Superior temporal gyrus (tissue), 1 donor: ENCODE results near the gene RPL22.

Experiments used
- DNase-seq: peaks from one replicate; pipeline ENCODE4 v3.0.0-alpha.2; 2016; ENCODE audit errors: extremely low spot score

Gene RPL22

GRCh38 chr1:6205849-6206519 lies 6.6 kb upstream of the RPL22 start, which contains the start of gene RNF207:
Gene RNF207 (plus strand): TSS chr1:6206119. CDS start chr1:6206536, 417 bp downstream.
- DNase-seq, result no peak

- no peak for DNase-seq
Observed at GRCh38 chr1:6202256-6202655, 2.9 kb upstream of the RPL22 start.

- no peak for DNase-seq
Observed at GRCh38 chr1:6200188-6200809, 904 bp upstream of the RPL22 start.

- DNase-seq, result no peak
Observed at GRCh38 chr1:6198646-6199297, 623 bp downstream of the RPL22 start.

GRCh38 chr1:6197746-6198427 lies 1.5 kb downstream of the RPL22 start:
- DNase-seq, result no peak

GRCh38 chr1:6191968-6192367 lies 7.4 kb downstream of the RPL22 start:
- no peak for DNase-seq

GRCh38 chr1:6188466-6188865 lies 10.9 kb downstream of the RPL22 start:
- DNase-seq, result no peak

GRCh38 chr1:6185635-6186382 lies 13.6 kb downstream of the RPL22 start:
- DNase-seq, result peak; percentile 9

- DNase-seq, result peak; percentile 13
Observed at GRCh38 chr1:6185151-6185550, 14.2 kb downstream of the RPL22 start.

GRCh38 chr1:6184083-6184783 lies 15.2 kb downstream of the RPL22 start:
- DNase-seq, result no peak

- no peak for DNase-seq
Observed at GRCh38 chr1:6183520-6183989, 15.8 kb downstream of the RPL22 start.

GRCh38 chr1:6181347-6181770 lies 18.0 kb downstream of the RPL22 start:
- DNase-seq, result no peak

GRCh38 chr1:6180707-6181311 lies 18.6 kb downstream of the RPL22 start:
- no peak for DNase-seq

GRCh38 chr1:6180268-6180706 lies 19.1 kb downstream of the RPL22 start, which contains the start of gene CHD5:
Gene CHD5 (minus strand): TSS chr1:6180321. CDS start chr1:6180023, 298 bp downstream.
- no peak for DNase-seq

GRCh38 chr1:6179564-6180175 lies 19.7 kb downstream of the RPL22 start:
- DNase-seq, result no peak

GRCh38 chr1:6178751-6179563 lies 20.4 kb downstream of the RPL22 start:
- DNase-seq, result no peak

- DNase-seq, result no peak
Observed at GRCh38 chr1:6177681-6178380, 21.6 kb downstream of the RPL22 start.

GRCh38 chr1:6176779-6177178 lies 22.6 kb downstream of the RPL22 start:
- no peak for DNase-seq
